ENCODE data around the gene YBX2. TPM values are rescaled to one million over a fixed set of nuclear protein-coding genes. Genes with fewer than 3 reads are reported as not detected.

The YBX2 gene
- total RNA-seq (2022; extraction: Qiagen RNA extraction), result 0.35 to 0.65 TPM (median 0.56 TPM) in 5 replicates

GRCh38 chr17:7294614-7295153, at the start of gene YBX2:
Gene YBX2 (minus strand): TSS chr17:7294639. CDS start chr17:7294500, 139 bp downstream.

GRCh38 chr17:7336240-7337175, 42.1 kb upstream of the YBX2 start, which contains the start of gene ACAP1:
Gene ACAP1 (plus strand): TSS chr17:7336529. CDS start chr17:7336735, 206 bp downstream.

GRCh38 chr17:7328840-7329373, 34.5 kb upstream of the YBX2 start, which contains the start of gene NEURL4:
Gene NEURL4 (minus strand): TSS chr17:7329335. CDS start chr17:7329312, 23 bp downstream.

GRCh38 chr17:7314719-7315569, 20.5 kb upstream of the YBX2 start, which contains the start of gene GPS2:
Gene GPS2 (minus strand): TSS chr17:7315360. CDS start chr17:7315052, 308 bp downstream.

GRCh38 chr17:7306911-7307685, 12.7 kb upstream of the YBX2 start, which contains the start of gene EIF5A:
Gene EIF5A (plus strand): TSS chr17:7307628. CDS start chr17:7309636, 2,008 bp downstream.

GRCh38 chr17:7281074-7281952, 13.1 kb downstream of the YBX2 start, which contains the start of gene SLC2A4:
Gene SLC2A4 (plus strand): TSS chr17:7281718. CDS start chr17:7281935, 217 bp downstream.

GRCh38 chr17:7262192-7262934, 32.1 kb downstream of the YBX2 start, which contains the start of gene CLDN7:
Gene CLDN7 (minus strand): TSS chr17:7262478. CDS start chr17:7262043, 435 bp downstream.

GRCh38 chr17:7252176-7253043, 42.0 kb downstream of the YBX2 start, which contains the start of gene ELP5:
Gene ELP5 (plus strand): TSS chr17:7252215. CDS start chr17:7252551, 336 bp downstream.

GRCh38 chr17:7251661-7252175, 42.7 kb downstream of the YBX2 start, which contains the start of gene CTDNEP1:
Gene CTDNEP1 (minus strand): TSS chr17:7251734. CDS start chr17:7251296, 438 bp downstream.

GRCh38 chr17:7241783-7242716, 52.4 kb downstream of the YBX2 start, which contains the start of gene GABARAP:
Gene GABARAP (minus strand): TSS chr17:7242449. CDS start chr17:7242330, 119 bp downstream.

GRCh38 chr17:7239091-7240027, 55.1 kb downstream of the YBX2 start, which contains the start of gene PHF23:
Gene PHF23 (minus strand): TSS chr17:7239457. CDS start chr17:7239279, 178 bp downstream.

Data from A549 treated with Mapracorat at 1 μM for 4 hours (cell line).